ENCODE measurements around the gene B4GALNT2.
A peak's percentile ranks its signal among the peaks of the same experiment; 100 is the strongest.

The B4GALNT2 gene

DNA sequence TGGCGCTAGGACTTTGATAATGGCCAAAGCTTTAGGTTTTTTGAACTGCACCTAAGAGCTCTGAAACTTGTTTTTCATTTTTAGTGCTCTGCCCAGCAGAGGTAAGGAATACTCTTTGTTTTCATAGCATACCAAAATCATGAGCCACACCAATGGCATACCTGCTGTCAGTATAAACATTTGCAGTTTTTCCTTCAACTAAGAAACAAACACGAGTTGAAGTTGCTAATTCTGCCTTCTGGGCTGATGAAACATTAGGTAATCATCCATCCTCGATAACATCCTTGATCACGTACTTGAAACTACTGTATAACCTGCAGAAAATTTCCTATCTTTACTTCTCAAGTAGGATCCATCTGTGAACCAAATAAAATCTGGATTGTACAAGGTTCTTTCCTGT is 20.6 kb upstream of the B4GALNT2 start:
- no peak overlapping the region for H2AFZ ChIP-seq (ENCODE audit: insufficient read depth, low read length, poor library complexity)
- H2BK5ac ChIP-seq (ENCODE audit: low read depth, low read length, poor library complexity), result no peak overlapping the region
- DNase-seq, result peak; percentile 34 to 81
- no peaks in the 10 kb centered on the region for H3K79me2 ChIP-seq (ENCODE audit: control insufficient read depth, insufficient read depth, low read length, poor library complexity)
- no peak overlapping the region for H3K9ac ChIP-seq (ENCODE audit: low read length)
- no peak overlapping the region for H3K18ac ChIP-seq (ENCODE audit: low read length)
- H3K27me3 ChIP-seq (ENCODE audit: insufficient read depth, low read length), result no peaks in the 10 kb centered on the region
- no peaks in the 10 kb centered on the region for H3K9me3 ChIP-seq (ENCODE audit: insufficient read depth, low read depth, low read length)
- H3K4ac ChIP-seq (ENCODE audit: low read depth, low read length), result no peak overlapping the region
- no peak overlapping the region for H2BK120ac ChIP-seq (ENCODE audit: insufficient read depth, low read length, poor library complexity)
- no peaks in the 10 kb centered on the region for H3K36me3 ChIP-seq (ENCODE audit: control insufficient read depth in 1 of 2, insufficient read depth in 2 of 2, low read length in 2 of 2)
- no peak overlapping the region for H3K4me3 ChIP-seq (ENCODE audit: low read depth, low read length)
- no peak overlapping the region for H3K23ac ChIP-seq (ENCODE audit: low read length)
- H3K27ac ChIP-seq (ENCODE audit: low read depth, low read length), result no peak overlapping the region
- H3K79me1 ChIP-seq (ENCODE audit: low read length), result no peaks in the 10 kb centered on the region
- no peak overlapping the region for H4K91ac ChIP-seq (ENCODE audit: low read depth, low read length)
- H3K4me2 ChIP-seq (ENCODE audit: low read length), result no peak overlapping the region
- no peak overlapping the region for H3K14ac ChIP-seq (ENCODE audit: low read length)
- peaks cover 0 to 9% of the 10 kb centered on the region in 2 experiments for H3K4me1 ChIP-seq (ENCODE audit: control insufficient read depth in 1 of 2, insufficient read depth in 2 of 2, low read length in 2 of 2)
- no CpG with 5 or more reads among the region's 4 CpGs for WGBS (ENCODE audit: extremely low coverage, insufficient coverage, insufficient read length)
- H2AK5ac ChIP-seq (ENCODE audit: low read length), result no peak overlapping the region
- H2BK12ac ChIP-seq (ENCODE audit: low read length), result no peak overlapping the region
- H4K12ac ChIP-seq (ENCODE audit: low read depth, low read length), result no peak overlapping the region
- H4K8ac ChIP-seq (ENCODE audit: low read depth, low read length), result no peak overlapping the region

DNA sequence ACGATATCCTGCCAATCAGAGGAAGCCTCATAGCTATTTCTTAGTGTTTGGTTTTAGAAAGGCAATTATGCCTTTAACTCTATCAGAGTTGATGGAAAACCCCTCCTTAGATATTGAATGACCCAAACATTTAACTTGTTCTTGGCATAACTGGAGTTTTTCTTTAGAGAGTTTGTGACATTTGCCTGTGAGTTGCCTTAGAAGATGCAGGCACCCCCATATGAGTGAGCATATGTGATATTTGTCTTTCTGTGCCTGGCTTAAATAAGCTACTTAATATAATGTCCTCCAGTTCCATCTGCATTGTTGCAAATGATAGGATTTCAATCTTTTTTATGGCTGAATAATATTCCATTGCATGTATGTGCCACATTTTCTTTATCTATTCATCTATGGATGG is 19.6 kb upstream of the B4GALNT2 start:
- Histone ChIP-seq H3K4ac (ENCODE audit: low read depth, low read length) (no peak overlapping the region), H4K8ac (ENCODE audit: low read depth, low read length) (no peak overlapping the region), H2AK5ac (ENCODE audit: low read length) (no peak overlapping the region), H3K79me2 (ENCODE audit: control insufficient read depth, insufficient read depth, low read length, poor library complexity) (no peaks in the 10 kb centered on the region), H3K9ac (ENCODE audit: low read length) (no peak overlapping the region), H2BK12ac (ENCODE audit: low read length) (no peak overlapping the region), H3K36me3 (ENCODE audit: control insufficient read depth in 1 of 2, insufficient read depth in 2 of 2, low read length in 2 of 2) (no peaks in the 10 kb centered on the region), H3K27ac (ENCODE audit: low read depth, low read length) (no peak overlapping the region), H3K18ac (ENCODE audit: low read length) (no peak overlapping the region), H3K27me3 (ENCODE audit: insufficient read depth, low read length) (no peaks in the 10 kb centered on the region), H3K4me2 (ENCODE audit: low read length) (no peak overlapping the region), H3K79me1 (ENCODE audit: low read length) (no peaks in the 10 kb centered on the region), H4K91ac (ENCODE audit: low read depth, low read length) (no peak overlapping the region), H3K4me1 (ENCODE audit: control insufficient read depth in 1 of 2, insufficient read depth in 2 of 2, low read length in 2 of 2) (peaks cover 0 to 6% of the 10 kb centered on the region in 2 experiments), H2BK120ac (ENCODE audit: insufficient read depth, low read length, poor library complexity) (no peak overlapping the region), H3K4me3 (ENCODE audit: low read depth, low read length) (no peak overlapping the region), H2BK5ac (ENCODE audit: low read depth, low read length, poor library complexity) (no peak overlapping the region), H3K9me3 (ENCODE audit: insufficient read depth, low read depth, low read length) (no peaks in the 10 kb centered on the region), H4K12ac (ENCODE audit: low read depth, low read length) (no peak overlapping the region), H3K23ac (ENCODE audit: low read length) (no peak overlapping the region), H3K14ac (ENCODE audit: low read length) (no peak overlapping the region), H2AFZ (ENCODE audit: insufficient read depth, low read length, poor library complexity) (no peak overlapping the region)
- WGBS (ENCODE audit: extremely low coverage, insufficient coverage, insufficient read length), result no CpG with 5 or more reads among the region's 1 CpG
- peak; percentile 63 to 81 for DNase-seq

DNA sequence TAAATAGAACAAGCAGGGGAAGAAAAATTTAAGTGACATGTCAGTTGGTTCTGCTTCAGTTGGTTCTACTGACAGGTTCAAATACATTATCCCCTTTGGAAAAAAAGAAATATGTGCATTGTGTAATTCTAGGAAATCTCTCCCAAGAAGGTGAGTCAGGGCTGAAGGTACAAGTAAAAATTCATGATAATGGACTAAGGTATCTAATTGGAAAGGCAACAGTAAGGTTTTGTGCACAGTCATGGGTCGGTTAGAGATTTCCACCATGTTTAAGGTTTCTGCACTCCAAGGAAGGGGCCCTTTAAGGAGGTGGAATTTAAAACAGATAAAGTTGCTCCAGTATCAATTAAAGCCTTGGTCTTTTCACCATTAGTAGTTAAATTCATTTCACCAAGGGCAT is 17.9 kb upstream of the B4GALNT2 start:
- no peaks in the 10 kb centered on the region for H3K27me3 ChIP-seq (ENCODE audit: insufficient read depth, low read length)
- H3K4ac ChIP-seq (ENCODE audit: low read depth, low read length), result no peak overlapping the region
- H3K18ac ChIP-seq (ENCODE audit: low read length), result no peak overlapping the region
- no peak overlapping the region for H2AK5ac ChIP-seq (ENCODE audit: low read length)
- H2BK120ac ChIP-seq (ENCODE audit: insufficient read depth, low read length, poor library complexity), result no peak overlapping the region
- no peak overlapping the region for H3K14ac ChIP-seq (ENCODE audit: low read length)
- no peak overlapping the region for H3K4me2 ChIP-seq (ENCODE audit: low read length)
- H2AFZ ChIP-seq (ENCODE audit: insufficient read depth, low read length, poor library complexity), result no peak overlapping the region
- no peak overlapping the region for H3K4me3 ChIP-seq (ENCODE audit: low read depth, low read length)
- no peaks in the 10 kb centered on the region for H3K9me3 ChIP-seq (ENCODE audit: insufficient read depth, low read depth, low read length)
- H4K91ac ChIP-seq (ENCODE audit: low read depth, low read length), result no peak overlapping the region
- no peaks in the 10 kb centered on the region for H3K36me3 ChIP-seq (ENCODE audit: control insufficient read depth in 1 of 2, insufficient read depth in 2 of 2, low read length in 2 of 2)
- H3K9ac ChIP-seq (ENCODE audit: low read length), result no peak overlapping the region
- H3K79me1 ChIP-seq (ENCODE audit: low read length), result no peaks in the 10 kb centered on the region
- H3K79me2 ChIP-seq (ENCODE audit: control insufficient read depth, insufficient read depth, low read length, poor library complexity), result no peaks in the 10 kb centered on the region
- H2BK12ac ChIP-seq (ENCODE audit: low read length), result no peak overlapping the region
- no peak overlapping the region for H3K27ac ChIP-seq (ENCODE audit: low read depth, low read length)
- H3K4me1 ChIP-seq (ENCODE audit: control insufficient read depth in 1 of 2, insufficient read depth in 2 of 2, low read length in 2 of 2), result peaks cover 0 to 1% of the 10 kb centered on the region in 2 experiments
- H3K23ac ChIP-seq (ENCODE audit: low read length), result no peak overlapping the region
- DNase-seq, result peak in 1 of 2 donors; percentile 62
- WGBS (ENCODE audit: extremely low coverage, insufficient coverage, insufficient read length), result no CpG with 5 or more reads among the region's 1 CpG
- H4K8ac ChIP-seq (ENCODE audit: low read depth, low read length), result no peak overlapping the region
- H4K12ac ChIP-seq (ENCODE audit: low read depth, low read length), result no peak overlapping the region
- H2BK5ac ChIP-seq (ENCODE audit: low read depth, low read length, poor library complexity), result no peak overlapping the region

DNA sequence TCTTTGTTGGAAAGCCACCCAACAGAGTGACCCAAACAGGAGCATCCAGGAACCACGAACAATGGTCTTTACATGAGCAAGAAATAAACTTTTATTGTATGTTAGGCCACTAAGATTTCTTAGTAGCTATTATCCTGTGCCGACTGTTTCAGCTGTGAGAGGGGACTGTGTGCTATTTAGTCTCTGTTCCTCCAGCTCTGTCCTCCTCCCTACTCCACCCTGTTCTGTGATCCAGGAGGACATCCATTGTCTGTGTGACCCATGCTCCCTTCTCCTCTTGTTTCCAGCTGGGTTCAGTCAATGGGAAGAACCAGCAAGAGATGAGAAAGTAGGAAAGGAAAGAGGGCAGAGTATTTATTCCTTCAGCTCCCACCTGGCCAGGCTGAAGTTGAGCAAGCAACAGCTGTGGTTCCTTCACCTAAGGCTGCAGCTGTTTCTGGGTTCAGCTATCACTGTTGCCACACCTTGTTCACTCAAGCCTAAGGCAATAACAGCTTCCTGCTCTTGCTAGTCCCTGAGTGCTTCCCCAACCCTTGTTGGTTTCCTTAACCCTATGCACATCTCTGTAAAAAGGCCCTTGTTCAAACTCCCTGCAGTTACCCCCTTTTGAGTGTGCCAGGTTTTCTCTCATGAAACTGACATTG is 14.9 kb upstream of the B4GALNT2 start:
- no peak for DNase-seq
- no peak overlapping the region for H3K4me3 ChIP-seq (ENCODE audit: low read depth, low read length)
- no peak overlapping the region for H2AK5ac ChIP-seq (ENCODE audit: low read length)
- no peak overlapping the region for H4K91ac ChIP-seq (ENCODE audit: low read depth, low read length)
- no peak overlapping the region for H3K14ac ChIP-seq (ENCODE audit: low read length)
- H3K79me1 ChIP-seq (ENCODE audit: low read length), result no peaks in the 10 kb centered on the region
- peaks cover 4% of the 10 kb centered on the region for H3K9me3 ChIP-seq (ENCODE audit: insufficient read depth, low read depth, low read length)
- no peak overlapping the region for H3K23ac ChIP-seq (ENCODE audit: low read length)
- H4K8ac ChIP-seq (ENCODE audit: low read depth, low read length), result no peak overlapping the region
- no peak overlapping the region for H3K4me2 ChIP-seq (ENCODE audit: low read length)
- no peak overlapping the region for H2BK120ac ChIP-seq (ENCODE audit: insufficient read depth, low read length, poor library complexity)
- no peaks in the 10 kb centered on the region for H3K36me3 ChIP-seq (ENCODE audit: control insufficient read depth in 1 of 2, insufficient read depth in 2 of 2, low read length in 2 of 2)
- no peak overlapping the region for H3K27ac ChIP-seq (ENCODE audit: low read depth, low read length)
- no peak overlapping the region for H2BK5ac ChIP-seq (ENCODE audit: low read depth, low read length, poor library complexity)
- H3K4ac ChIP-seq (ENCODE audit: low read depth, low read length), result no peak overlapping the region
- no peak overlapping the region for H2AFZ ChIP-seq (ENCODE audit: insufficient read depth, low read length, poor library complexity)
- H3K9ac ChIP-seq (ENCODE audit: low read length), result no peak overlapping the region
- no peak overlapping the region for H2BK12ac ChIP-seq (ENCODE audit: low read length)
- H3K27me3 ChIP-seq (ENCODE audit: insufficient read depth, low read length), result no peaks in the 10 kb centered on the region
- no CpG with 5 or more reads among the region's 2 CpGs for WGBS (ENCODE audit: extremely low coverage, insufficient coverage, insufficient read length)
- no peaks in the 10 kb centered on the region for H3K79me2 ChIP-seq (ENCODE audit: control insufficient read depth, insufficient read depth, low read length, poor library complexity)
- H3K18ac ChIP-seq (ENCODE audit: low read length), result no peak overlapping the region
- H3K4me1 ChIP-seq (ENCODE audit: control insufficient read depth in 1 of 2, insufficient read depth in 2 of 2, low read length in 2 of 2), result no peaks in the 10 kb centered on the region
- H4K12ac ChIP-seq (ENCODE audit: low read depth, low read length), result no peak overlapping the region
